ENCODE data around the gene TMEM208. TPM values are rescaled to one million over a fixed set of nuclear protein-coding genes. Genes with fewer than 3 reads are reported as not detected.

The TMEM208 gene
- total and polyA plus RNA-seq, 2 of the 8 experiments (the other 6 are each of a cell fraction or from before 2014, with no cell fraction given) = 37.7 to 100.0 TPM

- H3K4ac ChIP-seq (replicated peaks; ENCODE audit: insufficient read length, low read depth, low read length) = no peak overlapping the region
- H3K18ac ChIP-seq (ENCODE audit: extremely low read depth, low read length) = no peak overlapping the region
- H3K23me2 ChIP-seq (ENCODE audit: low read depth, low read length) = no peaks in the 10 kb centered on the region
- no peak overlapping the region for H2BK120ac ChIP-seq (replicated peaks; ENCODE audit: low read depth, low read length)
- H3K27me3 ChIP-seq (replicated peaks in 1 of 4; ENCODE audit: control insufficient read depth in 3 of 4, extremely low read depth in 1 of 4, insufficient read depth in 3 of 4, low read length in 3 of 4) = peaks cover 0 to 12% (median 8%) of the 10 kb centered on the region in 4 experiments; a peak in 4 of 7 replicates
- no peak for TF ChIP-seq POLR2A (IDR thresholded peaks at IDR 0.05; ENCODE audit: control extremely low read depth in 1 of 2, low read depth in 2 of 2, low read length in 2 of 2)
- TF ChIP-seq HDAC6 (IDR thresholded peaks at IDR 0.05; ENCODE audit: low read depth, low read length) = no peak
- no peak overlapping the region for H2BK20ac ChIP-seq (ENCODE audit: low read length)
- no peaks in the 10 kb centered on the region for H3K36me3 ChIP-seq (ENCODE audit: control insufficient read depth in 2 of 4, insufficient read depth in 4 of 4, low read length in 3 of 4)
- H3K4me2 ChIP-seq (ENCODE audit: insufficient read depth in 1 of 2, low read depth in 2 of 2, low read length in 2 of 2) = no peak overlapping the region
- DNase-seq (ENCODE audit: low read depth in 1 of 2, low spot score in 2 of 2) = no peak
- H2BK15ac ChIP-seq (ENCODE audit: low read length) = no peak overlapping the region
- WGBS, 2 experiments (ENCODE audit: extremely low coverage in 1 of 2, insufficient coverage in 1 of 2, insufficient read length in 1 of 2, insufficient replicate concordance in 2 of 2, low coverage in 1 of 2, low lambda C conversion rate in 2 of 2, missing lambda C conversion rate in 1 of 2) = 82% methylated on average over 7 of the region's 7 CpGs; no CpG with 5 or more reads in 1 of the 2 experiments
- FAIRE-seq = no peak
- H2BK5ac ChIP-seq (ENCODE audit: low read depth, low read length) = no peak overlapping the region
- H3K56ac ChIP-seq (replicated peaks; ENCODE audit: insufficient read length, low read depth, low read length) = no peak overlapping the region
- no peak overlapping the region for H4K8ac ChIP-seq (ENCODE audit: extremely low read depth, insufficient read depth, low read length)
- H3K4me1 ChIP-seq (replicated peaks in 1 of 4; ENCODE audit: control insufficient read depth in 3 of 4, insufficient read depth in 4 of 4, low read length in 3 of 4) = peaks cover 0 to 10% (median 1%) of the 10 kb centered on the region in 4 experiments; a peak in 2 of 7 replicates
- H3K9me3 ChIP-seq (ENCODE audit: insufficient read depth in 2 of 2, low read depth in 1 of 2, low read length in 1 of 2) = no peaks in the 10 kb centered on the region
- H3K4me3 ChIP-seq (ENCODE audit: extremely low read depth in 1 of 4, insufficient read depth in 2 of 4, low read depth in 3 of 4, low read length in 4 of 4) = no peak overlapping the region
- H2AK5ac ChIP-seq (ENCODE audit: low read depth, low read length) = no peak overlapping the region
- H2BK12ac ChIP-seq (ENCODE audit: low read depth, low read length) = no peak overlapping the region
- H3K14ac ChIP-seq (ENCODE audit: insufficient read length) = no peak overlapping the region
- ChIA-PET POLR2A (ENCODE audit: partially characterized antibody) (interaction anchor here (0.9 to 1.0 kb wide), 2 partner anchors 13 to 246 kb away, joined by 3 read pairs; no protein-coding TSS in a partner anchor), CTCF (ENCODE audit: partially characterized antibody) (interaction anchor here (0.6 to 8.9 kb wide), 8 partner anchors 9 to 193 kb away, joined by 3 to 111 read pairs (median 4); partner anchors contain the start of genes E2F4, ELMO3, NOL3 and TMEM208)
- no peak overlapping the region for H3K9ac ChIP-seq (replicated peaks in 1 of 4; ENCODE audit: extremely low read depth in 1 of 4, low read depth in 3 of 4, low read length in 3 of 4)
- no peaks in the 10 kb centered on the region for H3K79me1 ChIP-seq (ENCODE audit: low read depth, low read length)
- no peaks in the 10 kb centered on the region for H4K20me1 ChIP-seq (replicated peaks in 1 of 2; ENCODE audit: control insufficient read depth in 1 of 2, insufficient read depth in 2 of 2, low read length in 2 of 2)
- H3K79me2 ChIP-seq (ENCODE audit: control insufficient read depth in 1 of 2, insufficient read depth in 2 of 2, low read length in 2 of 2) = no peaks in the 10 kb centered on the region
- no peak overlapping the region for H2AFZ ChIP-seq (ENCODE audit: low read length)
- no peak overlapping the region for H3K27ac ChIP-seq (ENCODE audit: low read depth, low read length)
- no peak overlapping the region for H4K5ac ChIP-seq (ENCODE audit: insufficient read length, low read depth, low read length)
- H3K23ac ChIP-seq (ENCODE audit: insufficient read length) = no peak overlapping the region
- H4K91ac ChIP-seq (replicated peaks; ENCODE audit: insufficient read length, low read length) = no peak overlapping the region
Measured at GRCh38 chr16:67211674-67212073, 15.3 kb upstream of the TMEM208 start.
